HL-60 (cell line): Measurements from ENCODE around the gene ZNF444.

ENCODE experiments used
- DNase-seq, 2 experiments: peaks; one replicate each; pipeline ENCODE4 v3.0.0-alpha.2; 2010 to 2020; ENCODE audit warnings: low read depth in 1 of 2, low spot score in 1 of 2
- H3K27ac ChIP-seq: fragments of 250-450 bp; sonication (Bioruptor Pico); replicated peaks from 2 replicates; pipeline ENCODE4 v1.5.1; 2020; ENCODE audit warnings: mild to moderate bottlenecking, moderate library complexity
- H3K27me3 ChIP-seq: fragments of 250-450 bp; sonication (Bioruptor Pico); 2 replicates; pipeline ENCODE4 v1.5.1; 2021; ENCODE audit warnings: mild to moderate bottlenecking, moderate library complexity; ENCODE audit not compliant: insufficient read depth, poor library complexity, severe bottlenecking
- H3K4me3 ChIP-seq: replicated peaks from 2 replicates; pipeline ENCODE4 v1.5.1; 2011; ENCODE audit warnings: mild to moderate bottlenecking, control low read depth, low read length; ENCODE audit not compliant: insufficient read depth
- CTCF ChIP-seq: IDR thresholded peaks from one replicate; pipeline ENCODE4 v1.5.1; 2011; ENCODE audit warnings: low read length, control low read depth, inconsistent platforms; ENCODE audit not compliant: insufficient read depth
- GABPA ChIP-seq: IDR thresholded peaks from 2 replicates; pipeline ENCODE4 v1.6.1; 2012; ENCODE audit warnings: low read depth
- POLR2AphosphoS5 ChIP-seq: IDR thresholded peaks from 2 replicates; pipeline ENCODE4 v1.6.1; 2012; ENCODE audit warnings: low read depth
- SPI1 ChIP-seq: IDR thresholded peaks from 2 replicates; pipeline ENCODE4 v1.6.1; 2012; ENCODE audit warnings: low read depth, mild to moderate bottlenecking, borderline replicate concordance
- TF ChIP-seq, protein P1 (sequence below): IDR thresholded peaks from 2 replicates; pipeline ENCODE4 v1.6.1; 2012; ENCODE audit warnings: low read depth; ENCODE audit not compliant: insufficient replicate concordance

ZNF444 gene

DNA sequence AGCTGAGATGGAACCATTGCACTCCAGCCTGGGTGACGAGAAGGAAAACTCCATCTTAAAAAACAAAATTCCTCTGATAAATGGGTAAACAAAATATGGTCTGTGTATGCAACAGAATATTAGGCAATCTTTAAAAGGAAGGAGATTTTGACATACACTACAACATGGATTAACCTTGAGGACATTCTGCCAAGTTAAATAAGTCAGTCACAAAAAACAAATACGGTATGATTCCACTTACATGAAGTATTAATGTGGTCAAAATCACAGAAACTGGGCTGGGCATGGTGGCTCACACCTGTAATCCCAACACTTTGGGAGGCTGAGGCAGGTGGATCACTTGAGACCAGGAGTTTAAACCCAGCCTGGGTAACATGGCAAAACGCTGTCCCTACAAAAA, 3.0 kb upstream of the ZNF444 start:
- no peak for DNase-seq
- no peak for TF ChIP-seq CTCF
- H3K27me3 ChIP-seq: no peaks in the 10 kb centered on the region
- no peak overlapping the region for H3K4me3 ChIP-seq
- H3K27ac ChIP-seq: no peak overlapping the region; the same call in 1 of the 2 replicates

DNA sequence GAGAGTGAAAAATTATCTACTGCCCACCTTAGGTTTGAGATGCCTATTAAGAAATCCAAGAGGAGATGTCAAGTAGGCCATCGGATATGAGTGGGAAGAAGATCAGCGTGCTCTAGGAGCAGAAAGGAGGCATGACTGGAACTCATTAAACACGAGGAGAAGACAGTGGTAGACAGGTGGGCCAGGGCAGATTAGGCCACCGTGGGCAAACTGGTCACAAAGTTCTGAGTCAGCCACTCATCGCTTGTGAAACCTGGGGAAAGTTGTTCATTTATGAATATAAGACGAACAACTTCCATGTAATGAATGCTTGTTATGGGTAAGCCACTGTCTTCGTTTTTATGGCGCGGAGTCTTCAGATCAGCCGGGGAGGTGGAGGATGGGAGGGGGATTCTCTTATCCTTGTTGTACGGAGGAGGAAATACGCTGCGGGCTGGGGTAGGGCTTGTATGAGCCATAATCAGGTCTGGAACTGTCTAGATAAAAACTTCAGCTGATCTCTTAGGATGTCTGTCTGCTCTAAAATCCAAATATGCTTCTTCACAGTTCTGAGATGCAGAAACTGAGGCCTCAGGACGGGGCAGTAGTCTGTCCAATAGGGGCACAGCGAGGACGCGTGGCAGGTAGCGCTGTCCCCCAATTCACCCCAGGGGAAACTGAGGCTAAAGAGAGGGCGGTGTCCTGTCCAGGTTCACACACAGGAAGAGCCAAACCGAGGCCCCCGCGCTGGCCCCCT, 1.1 kb upstream of the ZNF444 start:
- H3K27ac ChIP-seq: peak overlapping the region; percentile 87
- DNase-seq: no peak
- no peak for TF ChIP-seq CTCF
- TF ChIP-seq, protein P1, sequence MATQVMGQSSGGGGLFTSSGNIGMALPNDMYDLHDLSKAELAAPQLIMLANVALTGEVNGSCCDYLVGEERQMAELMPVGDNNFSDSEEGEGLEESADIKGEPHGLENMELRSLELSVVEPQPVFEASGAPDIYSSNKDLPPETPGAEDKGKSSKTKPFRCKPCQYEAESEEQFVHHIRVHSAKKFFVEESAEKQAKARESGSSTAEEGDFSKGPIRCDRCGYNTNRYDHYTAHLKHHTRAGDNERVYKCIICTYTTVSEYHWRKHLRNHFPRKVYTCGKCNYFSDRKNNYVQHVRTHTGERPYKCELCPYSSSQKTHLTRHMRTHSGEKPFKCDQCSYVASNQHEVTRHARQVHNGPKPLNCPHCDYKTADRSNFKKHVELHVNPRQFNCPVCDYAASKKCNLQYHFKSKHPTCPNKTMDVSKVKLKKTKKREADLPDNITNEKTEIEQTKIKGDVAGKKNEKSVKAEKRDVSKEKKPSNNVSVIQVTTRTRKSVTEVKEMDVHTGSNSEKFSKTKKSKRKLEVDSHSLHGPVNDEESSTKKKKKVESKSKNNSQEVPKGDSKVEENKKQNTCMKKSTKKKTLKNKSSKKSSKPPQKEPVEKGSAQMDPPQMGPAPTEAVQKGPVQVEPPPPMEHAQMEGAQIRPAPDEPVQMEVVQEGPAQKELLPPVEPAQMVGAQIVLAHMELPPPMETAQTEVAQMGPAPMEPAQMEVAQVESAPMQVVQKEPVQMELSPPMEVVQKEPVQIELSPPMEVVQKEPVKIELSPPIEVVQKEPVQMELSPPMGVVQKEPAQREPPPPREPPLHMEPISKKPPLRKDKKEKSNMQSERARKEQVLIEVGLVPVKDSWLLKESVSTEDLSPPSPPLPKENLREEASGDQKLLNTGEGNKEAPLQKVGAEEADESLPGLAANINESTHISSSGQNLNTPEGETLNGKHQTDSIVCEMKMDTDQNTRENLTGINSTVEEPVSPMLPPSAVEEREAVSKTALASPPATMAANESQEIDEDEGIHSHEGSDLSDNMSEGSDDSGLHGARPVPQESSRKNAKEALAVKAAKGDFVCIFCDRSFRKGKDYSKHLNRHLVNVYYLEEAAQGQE: no peak
- peak overlapping the region; percentile 84 for H3K4me3 ChIP-seq
- no peaks in the 10 kb centered on the region for H3K27me3 ChIP-seq

DNA sequence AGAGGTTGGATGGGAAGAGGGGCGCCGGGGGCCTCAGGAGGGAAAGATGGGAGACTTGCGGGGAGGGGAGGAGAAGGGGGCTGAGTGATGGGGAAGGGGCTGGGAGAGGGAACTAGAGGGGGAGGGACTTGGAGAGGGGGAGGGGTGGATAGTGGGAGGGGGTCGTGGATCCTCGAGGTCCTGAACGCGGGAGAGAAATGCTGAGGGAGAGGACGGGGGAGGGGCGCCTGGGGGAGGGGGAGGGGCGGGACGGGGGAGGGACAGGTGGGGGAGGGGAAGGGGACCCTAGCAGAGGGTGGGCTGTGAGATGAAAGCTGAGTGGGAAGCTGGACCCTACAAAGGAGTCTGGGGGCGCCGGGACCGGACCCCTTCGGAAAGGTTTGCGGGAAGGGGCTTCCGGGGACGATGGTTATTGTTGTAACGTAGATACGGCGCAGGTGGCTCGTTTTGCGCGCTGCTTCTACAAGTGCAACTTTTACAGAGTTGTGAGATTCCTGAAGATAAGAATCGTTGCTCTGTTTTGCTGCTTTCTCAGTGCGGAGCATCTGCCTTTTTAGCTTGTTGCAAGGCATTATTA, 418 bp downstream of the ZNF444 start:
- Histone ChIP-seq H3K27ac (no peak overlapping the region), H3K4me3 (peak overlapping the region; percentile 84), H3K27me3 (no peaks in the 10 kb centered on the region)
- DNase-seq: no peak
- TF ChIP-seq CTCF (no peak), GABPA (no peak), SPI1 (no peak), POLR2AphosphoS5 (no peak)
- TF ChIP-seq, protein P1: no peak
